HG03039 (cell line): ENCODE data around the gene PDZD7.

Experiments
- ATAC-seq: cut with Tn5 transposase; IDR thresholded peaks from one replicate; pipeline ENCODE4 v1.9.1; 2021; ENCODE audit warnings: mild to moderate bottlenecking, moderate library complexity; ENCODE audit not compliant: unreplicated experiment

PDZD7 gene

DNA sequence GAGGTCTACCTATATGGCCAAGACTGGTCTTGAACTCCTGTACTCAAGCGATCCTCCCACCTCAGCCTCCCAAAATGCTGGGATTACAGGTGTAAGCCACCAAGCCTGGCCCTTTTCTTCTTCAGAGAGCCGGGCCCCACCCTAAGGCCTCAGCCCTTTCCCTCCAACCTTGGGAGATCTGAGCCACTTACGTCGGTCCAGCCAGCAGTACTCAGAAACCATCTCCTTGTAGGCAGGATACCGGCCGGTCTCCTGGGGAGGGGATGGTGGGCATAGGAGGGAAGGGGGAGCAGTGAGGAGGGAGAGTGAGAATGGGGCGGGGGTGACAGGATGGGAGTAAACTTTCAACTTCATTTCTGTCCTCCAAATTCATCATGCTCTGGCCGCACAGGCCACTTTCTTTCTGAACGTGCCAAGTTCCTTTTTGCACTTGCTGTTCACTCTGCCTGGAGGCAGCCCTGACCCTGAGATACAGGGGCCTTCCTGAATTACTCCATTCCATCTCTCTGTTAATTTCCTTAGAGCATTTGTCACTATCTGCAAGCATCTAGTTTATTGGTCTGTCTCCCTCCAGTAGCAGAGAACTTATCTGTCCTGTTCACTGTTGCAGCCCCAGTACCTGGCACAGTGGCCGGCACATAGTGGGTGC is 10.4 kb downstream of the PDZD7 start:
- ATAC-seq = no peak

DNA sequence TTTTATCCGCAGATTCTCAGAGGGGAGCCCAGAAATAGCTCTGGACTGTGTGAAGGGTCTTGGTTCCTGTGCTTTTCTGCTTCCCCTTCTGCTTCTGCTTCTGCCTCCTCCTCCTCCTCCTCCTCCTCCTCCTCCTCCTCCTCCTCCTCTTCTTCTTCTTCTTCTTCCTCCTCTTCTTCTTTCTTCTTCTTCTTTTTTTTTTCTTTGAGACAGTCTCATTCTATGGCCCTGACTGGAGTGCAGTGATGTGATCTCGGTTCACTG is 11.6 kb downstream of the PDZD7 start:
- ATAC-seq = no peak

DNA sequence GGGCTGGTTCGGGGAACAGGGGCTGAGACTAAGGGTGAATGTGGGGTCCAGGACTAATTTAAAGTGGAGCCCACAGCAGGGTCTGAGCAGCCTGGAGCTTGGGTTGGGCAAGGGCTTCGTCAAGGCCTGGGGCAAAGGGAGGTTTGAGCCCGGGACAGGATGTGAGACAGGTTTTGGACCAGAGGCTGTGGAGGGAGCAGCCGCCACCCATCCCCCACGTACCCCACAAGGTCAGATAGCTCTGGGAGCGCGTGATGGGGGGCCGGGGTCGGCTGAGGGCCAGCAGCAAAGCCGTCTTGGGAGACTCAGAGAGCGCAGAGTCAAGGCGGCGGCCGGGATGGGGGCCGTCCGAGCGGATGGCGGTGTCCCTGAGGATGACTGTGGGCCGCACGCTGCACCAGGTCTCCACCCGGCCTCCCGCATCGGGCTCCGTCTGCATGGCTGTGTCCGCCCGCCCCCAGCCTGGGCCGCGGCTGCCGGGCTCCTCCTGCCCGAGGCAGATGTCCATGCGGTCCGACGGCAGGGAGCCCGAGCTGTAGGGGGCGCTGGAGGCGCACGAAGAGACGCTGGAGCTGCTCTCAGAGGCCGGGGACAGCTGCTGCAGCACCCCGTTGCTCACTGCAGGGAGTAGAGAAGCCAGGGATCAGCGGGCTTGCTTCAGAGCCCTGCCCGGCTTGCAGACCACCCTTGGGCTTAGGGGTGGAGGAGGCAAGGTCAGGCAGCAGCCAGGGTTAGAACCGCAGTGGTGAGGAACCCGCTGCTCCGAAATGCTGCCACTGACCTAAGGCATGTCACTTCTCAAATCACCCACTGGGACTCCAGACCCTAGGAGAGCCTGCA is 12.1 kb downstream of the PDZD7 start:
- no peak for ATAC-seq

DNA sequence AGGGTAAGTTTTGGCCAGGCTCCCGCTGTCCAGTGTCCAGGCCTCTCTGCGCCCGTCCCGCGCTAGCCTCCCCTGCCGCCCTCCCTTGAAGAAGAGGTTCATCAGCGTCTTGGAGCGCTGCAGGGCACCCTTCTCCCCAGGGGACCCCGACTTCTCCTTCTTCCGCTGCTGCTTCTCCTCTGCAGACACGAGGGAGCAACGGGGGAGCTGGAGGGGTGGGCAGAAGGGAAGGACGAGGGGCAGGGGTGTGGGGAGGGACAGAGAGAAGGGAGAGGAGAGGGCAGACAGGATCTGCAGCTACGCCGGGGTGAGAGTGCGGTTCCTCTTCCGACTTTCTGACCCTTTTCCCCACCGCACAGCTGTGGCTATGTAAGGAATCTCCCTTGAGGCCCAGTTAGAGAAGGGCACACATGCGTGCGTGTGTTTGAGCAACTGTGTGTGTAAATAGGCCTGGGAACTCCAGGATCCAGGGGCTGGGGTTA is 12.8 kb downstream of the PDZD7 start:
- ATAC-seq = no peak

DNA sequence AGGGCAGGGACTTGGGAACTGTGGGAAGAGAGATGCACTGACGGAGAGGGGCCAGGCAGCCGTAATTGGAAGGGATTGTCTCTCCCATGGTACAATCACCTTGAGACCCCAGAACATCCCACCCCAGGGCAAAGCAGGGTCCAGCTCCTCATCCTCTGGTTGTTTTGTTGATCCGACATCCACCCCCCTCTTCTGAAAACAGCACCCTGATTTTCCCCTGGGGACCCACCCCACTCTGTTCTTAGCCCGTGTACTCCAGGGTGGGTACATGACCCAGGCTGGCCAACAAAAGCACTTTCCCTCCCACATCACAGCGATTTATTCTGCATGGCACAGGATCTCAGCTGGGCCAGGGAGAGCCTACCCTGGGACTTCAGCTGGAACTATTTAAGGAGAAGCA is 14.1 kb downstream of the PDZD7 start:
- no peak for ATAC-seq

DNA sequence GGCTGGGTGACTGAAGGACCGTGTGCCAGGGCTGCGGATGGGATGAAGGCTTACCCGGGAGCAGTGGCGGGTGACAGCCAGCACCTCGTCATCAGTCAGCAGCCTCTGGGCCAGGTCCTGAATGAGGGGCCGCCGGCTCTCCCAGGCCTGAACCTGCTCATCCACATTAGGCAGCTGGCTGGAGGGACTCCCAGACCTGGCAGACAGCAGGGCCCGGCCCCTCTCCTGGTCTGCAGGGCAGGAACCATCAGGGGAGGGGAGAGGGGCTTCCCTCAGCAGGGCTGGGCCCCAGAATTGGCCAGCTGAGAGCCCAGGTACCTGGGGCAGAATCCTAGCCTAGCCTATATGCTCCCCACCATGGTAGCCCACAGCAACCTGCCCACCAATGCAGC is 15.4 kb downstream of the PDZD7 start:
- no peak for ATAC-seq

DNA sequence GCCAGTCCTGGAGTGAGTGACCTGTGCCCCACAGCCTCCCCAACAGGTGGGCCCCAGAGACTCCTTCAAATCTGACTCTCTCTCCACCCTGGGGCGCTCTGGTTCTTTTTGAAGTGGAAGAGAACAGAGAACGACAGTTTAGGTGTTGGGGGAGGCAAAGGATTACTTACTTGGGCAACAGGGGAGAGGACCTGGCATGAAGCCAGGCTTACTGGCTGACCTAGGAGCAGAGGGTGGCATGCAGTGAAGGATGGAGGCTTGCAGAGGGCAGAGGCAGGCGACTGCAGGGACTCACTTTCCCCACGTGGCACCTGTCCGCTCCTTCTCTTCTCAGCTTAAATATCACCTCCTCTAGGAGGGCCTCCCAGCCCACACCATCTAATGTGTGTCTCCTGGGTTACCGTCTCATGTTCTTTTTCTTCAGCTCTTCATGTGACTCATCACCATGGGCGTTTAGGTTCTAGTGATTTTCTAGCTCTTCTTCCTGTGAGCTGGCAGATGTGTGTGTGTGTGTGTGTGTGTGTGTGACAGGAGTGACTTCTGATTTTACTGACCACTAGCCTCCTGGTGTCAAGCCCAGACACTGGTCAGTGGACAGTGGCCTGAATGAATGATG is 15.9 kb downstream of the PDZD7 start:
- no peak for ATAC-seq

DNA sequence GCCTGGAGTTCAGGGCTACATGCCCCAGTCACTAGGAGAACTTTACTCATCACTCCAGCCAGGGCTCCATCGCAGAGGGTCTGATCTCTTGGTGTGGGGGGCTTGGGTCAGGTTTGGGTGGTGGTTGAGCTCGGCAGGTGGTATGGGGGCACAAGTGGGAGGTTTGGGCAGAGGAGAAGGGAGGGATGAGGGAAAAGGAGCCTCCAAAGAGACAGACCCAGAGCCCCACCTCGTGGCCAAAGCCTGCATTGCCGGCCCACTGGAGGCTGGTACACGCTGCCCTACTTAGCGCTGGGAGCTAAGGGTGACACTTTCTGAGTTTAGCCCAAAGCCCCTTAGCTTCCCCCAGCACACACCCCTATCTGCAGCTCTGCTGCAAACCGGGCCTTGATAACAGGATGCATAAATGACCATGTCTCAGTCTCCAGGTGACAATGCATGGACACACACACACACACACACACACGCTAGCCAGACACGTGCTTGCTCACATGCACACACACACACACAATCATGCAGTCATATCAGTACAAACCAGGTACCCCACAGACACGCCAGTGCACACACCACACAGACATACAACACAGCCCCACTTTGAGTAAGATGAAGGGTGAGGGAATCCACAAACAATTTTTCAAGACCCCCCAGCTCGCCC is 16.6 kb downstream of the PDZD7 start:
- no peak for ATAC-seq

DNA sequence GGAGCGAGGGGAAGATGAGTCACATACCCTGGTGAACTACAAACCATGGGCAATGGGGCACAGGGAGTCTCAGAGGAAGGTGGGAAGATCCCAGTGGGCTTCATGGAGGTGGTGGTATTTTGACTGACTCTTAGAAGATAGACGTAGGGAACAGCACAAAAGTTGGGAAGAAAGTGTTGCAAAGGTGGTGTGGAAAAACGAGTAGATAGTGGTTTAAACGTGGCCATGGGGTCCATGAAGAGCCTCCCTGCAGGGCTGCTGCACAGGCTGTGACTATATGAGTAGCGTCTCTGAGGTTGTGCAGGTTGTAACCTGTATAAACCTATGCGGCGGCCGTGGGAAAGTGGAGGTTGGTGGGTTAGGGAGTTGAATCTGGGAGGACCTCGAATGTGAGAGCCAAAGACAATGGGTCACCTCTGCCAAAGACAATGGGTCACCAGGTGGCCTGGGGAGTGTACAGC is 17.5 kb downstream of the PDZD7 start:
- no peak for ATAC-seq

DNA sequence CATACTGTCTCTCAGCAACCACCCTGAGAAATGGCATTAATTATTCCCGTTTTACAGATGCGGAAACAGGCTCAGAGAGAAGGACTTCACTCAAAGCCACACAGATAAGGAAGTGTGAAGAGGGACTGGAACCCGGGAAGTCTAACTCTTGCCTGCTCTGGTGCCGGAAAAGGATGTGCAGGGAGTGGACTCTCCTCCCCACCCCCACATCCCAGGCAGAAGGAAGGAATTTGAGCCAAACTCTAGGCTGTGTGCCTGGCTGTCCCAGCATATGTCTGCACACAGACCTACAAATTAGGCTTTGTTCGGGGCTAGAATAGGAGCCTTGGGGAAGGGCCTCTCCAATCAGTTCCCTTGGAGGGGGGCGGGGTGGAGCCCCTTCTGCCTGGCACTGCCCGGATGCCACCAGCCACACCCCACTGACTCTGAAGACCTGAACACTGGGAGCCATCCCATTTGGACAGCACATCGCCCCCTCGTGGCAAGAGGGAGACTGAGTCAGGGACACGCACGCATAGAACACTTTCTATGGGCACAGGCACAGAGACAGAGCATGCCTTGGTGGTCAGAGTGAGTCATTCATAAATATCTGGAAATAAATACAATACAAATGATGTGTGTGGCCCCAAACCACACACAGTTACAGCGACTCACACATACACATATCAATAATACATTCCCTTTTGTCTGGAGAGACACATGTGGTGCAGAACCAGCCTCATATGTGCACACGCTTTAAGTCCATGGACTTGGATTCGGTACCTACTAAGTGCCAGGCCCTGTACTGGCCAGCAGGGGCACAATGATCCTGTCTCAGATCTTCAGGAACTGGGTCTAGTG is 18.2 kb downstream of the PDZD7 start:
- ATAC-seq = no peak

DNA sequence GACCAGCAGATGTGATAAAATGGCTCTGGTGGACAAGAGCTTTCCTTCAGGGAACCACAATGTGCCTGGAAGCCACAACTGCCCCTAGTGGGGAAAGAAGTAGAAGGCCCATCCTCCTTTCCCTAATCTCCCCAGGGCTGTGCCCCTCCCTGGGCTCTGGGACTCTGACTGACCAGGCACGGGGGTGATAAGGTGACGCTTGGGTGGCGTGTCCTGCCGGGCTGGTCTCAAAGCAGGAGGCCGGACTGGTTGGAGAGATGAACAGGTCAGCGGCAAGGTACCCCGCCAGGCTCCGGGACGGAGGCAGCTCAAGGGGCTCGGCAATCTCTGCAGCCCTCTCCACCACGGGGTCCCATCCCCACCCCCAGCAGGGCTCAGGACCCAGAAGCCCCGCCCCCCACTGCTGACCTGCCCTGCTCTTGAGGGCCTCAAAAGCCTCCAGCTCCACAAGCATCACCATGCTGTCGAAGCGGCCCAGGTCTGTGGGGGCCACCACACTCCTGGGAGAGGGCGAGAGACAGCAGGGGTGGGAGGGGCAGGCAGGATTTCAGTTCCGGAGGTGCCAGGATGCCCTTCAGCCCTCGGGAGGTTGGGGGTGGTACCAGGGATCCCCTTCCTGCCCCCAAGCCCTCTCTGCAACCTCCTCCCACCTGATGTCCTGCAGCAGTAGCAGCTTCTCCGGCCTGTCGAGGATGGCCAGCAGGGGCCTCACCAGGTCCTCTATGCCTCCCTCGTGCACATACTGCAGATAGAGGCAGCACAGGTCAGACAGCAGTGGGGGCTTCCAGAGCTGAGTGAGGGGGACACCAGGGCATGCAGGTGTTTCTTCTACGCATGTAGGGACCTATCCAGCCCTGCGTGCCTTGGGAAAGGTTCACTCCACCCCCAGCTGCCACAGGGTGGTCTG is 19.2 kb downstream of the PDZD7 start:
- no peak for ATAC-seq

DNA sequence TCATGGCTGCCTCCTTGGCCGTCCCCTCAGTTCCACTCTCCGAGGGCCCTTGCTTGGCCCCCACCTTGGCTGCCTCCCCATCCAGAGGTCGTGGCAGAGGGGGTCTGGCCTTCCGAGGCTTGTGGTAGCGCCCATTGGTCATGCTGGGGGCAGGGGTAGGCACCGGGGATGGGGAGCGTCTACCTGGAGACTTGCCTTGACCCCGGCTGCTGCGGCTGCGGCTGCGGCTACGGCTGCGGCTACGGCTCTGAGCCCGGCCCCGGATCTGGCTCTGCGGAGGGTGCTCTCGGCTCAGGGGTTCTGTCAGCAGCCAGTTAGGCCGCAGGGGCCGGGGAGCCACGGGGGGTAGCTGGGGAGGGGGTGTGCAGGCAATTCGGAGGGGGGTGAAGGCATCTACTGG is 20.6 kb downstream of the PDZD7 start:
- ATAC-seq = no peak

DNA sequence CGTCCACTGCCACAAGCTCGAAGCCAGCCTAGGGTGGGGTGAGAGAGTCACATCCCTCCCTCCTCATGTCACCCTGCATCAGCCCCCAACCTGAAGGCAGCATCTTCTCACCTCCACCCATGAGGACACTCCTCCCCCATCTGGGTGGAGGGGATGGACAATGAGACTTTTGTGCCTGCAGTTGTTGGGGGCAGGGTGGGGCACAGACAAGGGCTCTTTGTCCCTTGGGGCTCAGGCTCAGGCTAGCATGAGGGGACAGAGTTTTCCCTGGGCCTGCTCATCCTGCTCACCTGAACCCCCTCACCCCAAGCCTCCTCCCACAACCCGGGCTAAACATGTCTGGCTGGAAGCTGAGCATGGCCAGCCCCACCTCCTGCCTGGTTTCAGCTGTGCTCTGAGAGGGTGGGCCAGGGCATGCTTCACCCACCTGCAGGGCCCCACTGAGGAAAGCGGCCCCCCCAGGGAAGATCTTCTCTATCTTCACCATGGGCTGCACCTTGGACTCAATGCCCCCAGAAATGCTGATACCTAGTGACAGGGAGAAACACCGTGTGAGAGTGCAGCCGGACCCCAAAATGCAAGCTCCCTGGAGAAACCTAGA is 22.0 kb downstream of the PDZD7 start:
- no peak for ATAC-seq

DNA sequence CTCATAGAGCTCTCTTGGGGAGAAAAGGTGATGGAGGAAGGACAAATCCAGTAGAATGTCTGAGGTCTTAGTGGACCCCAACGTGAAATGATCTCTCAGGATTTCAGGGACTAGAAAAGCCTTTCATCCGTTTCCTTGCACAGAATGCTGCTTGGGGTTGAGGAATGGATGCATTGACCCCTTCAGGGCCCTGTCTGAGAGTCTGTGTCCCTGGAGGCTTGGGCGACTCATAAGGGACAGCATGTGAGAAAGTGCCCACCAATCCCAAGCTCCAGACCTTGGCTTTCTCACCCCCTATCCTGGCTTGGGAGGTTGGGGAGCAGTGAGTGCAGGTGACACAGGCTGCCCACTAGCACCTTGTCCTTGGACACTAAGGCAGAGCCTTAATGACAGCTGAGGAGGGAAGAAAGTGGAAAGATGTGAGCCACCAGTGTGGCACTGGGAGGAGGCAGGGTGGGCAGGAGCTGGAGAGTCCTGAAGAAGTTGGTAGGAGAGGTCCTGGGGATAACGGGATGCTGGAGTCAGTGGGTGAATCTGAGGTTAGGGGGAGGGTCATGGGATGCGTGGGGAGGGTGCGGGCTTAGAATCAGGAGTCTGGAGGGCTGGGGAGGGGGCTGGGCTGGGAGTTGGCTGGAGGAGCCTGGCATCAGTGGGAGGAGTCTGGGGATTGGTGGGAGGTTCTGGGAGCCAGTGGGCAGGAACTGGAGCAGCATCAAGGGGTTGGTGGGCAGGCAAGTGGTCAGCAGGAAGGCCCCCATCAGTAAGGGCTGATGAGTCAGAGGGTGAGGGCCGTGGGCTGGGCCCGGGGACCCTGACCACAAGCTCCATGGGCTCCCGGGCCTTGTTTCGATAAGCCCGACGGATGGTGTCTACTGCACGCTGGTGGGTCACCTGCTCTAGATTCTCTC is 22.8 kb downstream of the PDZD7 start:
- ATAC-seq = no peak

DNA sequence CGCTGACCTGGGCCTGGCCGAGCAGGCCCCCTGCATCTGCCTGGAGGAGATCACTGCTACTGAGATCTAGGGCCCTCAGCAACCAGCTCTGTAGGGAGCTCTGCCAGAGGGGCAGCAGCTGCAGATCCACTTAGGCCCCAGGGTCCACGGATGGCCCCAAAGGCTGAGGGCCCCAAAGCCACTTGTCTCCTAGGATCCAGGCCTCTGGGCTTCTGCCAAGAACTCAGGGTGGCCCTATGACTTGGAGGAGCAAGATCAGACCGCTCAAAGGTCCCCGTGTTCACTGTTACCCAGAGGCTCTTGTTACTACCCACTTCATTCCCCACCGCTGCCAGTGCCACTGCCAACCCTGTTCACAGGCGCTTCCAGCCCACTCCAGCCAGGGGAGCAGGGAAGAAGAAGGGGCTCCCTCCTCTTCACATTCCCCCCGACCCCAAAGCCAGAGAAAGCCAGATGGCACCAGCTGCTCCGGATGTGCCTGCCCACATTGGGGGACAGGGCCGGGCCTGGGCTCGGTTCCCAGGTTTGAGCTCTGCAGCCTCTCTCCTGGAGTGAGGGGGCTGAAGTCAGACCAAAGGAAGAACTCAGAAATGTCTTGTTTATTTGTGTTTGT is 23.7 kb downstream of the PDZD7 start:
- no peak for ATAC-seq

DNA sequence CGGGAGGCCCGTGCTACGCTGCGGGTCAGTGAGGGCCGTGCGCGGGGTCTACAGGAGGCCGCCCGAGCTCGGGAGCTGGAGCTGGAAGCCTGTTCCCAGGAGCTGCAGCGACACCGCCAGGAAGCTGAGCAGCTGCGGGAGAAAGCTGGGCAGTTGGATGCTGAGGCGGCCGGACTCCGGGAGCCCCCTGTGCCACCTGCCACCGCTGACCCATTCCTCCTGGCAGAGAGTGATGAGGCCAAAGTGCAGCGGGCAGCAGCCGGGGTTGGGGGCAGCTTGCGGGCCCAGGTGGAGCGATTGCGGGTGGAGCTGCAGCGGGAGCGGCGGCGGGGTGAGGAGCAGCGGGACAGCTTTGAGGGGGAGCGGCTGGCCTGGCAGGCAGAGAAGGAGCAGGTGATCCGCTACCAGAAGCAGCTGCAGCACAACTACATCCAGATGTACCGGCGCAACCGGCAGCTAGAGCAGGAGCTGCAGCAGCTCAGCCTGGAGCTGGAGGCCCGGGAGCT is 24.3 kb downstream of the PDZD7 start:
- no peak for ATAC-seq

DNA sequence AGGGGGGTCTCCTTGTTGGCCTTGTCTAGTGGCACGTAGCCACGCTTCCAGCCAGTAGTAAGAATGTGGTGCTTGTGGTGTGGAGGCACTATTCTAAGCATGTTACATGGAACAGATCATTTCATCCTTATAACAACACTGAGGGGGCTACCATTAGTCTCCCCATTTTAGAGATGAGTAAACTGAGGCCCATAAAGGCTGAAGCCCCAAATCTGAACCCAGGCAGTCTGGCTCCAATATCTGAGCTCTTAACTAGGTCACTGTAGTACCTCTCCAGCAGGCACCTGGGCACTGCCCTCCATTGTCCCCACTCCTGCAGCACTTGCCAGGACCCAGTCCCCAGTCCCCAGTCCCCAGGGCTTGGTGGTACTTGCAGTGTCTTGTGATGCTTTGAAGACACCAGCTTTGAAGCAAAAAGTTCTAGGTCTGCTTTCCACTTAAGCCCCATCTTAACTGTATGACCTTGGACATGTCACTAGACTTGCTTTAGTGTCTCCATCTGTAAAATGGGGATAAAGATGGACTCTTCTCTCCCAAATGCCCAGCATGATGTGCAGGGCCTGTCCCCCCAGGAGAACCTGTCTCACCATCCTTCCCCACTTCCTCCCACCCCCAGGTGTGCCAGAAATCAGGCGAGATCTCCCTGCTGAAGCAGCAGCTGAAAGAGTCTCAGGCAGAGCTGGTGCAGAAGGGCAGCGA is 24.9 kb downstream of the PDZD7 start:
- ATAC-seq = no peak
